Astrocyte of the spinal cord (primary cell): ENCODE results near the gene CENPI.
A peak's percentile ranks its signal among the peaks of the same experiment; 100 is the strongest.

Experiments
- DNase-seq: peaks from one replicate; pipeline ENCODE4 v3.0.0; 2011; ENCODE audit warnings: low read depth, low spot score
- H3K4me3 ChIP-seq: 2 replicates; pipeline ENCODE4 v1.5.1; 2011; ENCODE audit warnings: low read depth, mild to moderate bottlenecking, low read length, moderate library complexity
- in situ Hi-C: cut with HindIII; loops from 2 replicates; pipeline ENCODE4 v1.10.0; 2017; ENCODE audit warnings: low sequenced_read_pairs
- TF ChIP-seq, protein P1 (sequence below): IDR thresholded peaks from 2 replicates; pipeline ENCODE4 v1.5.1; 2012; ENCODE audit warnings: low read depth, mild to moderate bottlenecking, low read length, inconsistent platforms

Gene CENPI

DNA sequence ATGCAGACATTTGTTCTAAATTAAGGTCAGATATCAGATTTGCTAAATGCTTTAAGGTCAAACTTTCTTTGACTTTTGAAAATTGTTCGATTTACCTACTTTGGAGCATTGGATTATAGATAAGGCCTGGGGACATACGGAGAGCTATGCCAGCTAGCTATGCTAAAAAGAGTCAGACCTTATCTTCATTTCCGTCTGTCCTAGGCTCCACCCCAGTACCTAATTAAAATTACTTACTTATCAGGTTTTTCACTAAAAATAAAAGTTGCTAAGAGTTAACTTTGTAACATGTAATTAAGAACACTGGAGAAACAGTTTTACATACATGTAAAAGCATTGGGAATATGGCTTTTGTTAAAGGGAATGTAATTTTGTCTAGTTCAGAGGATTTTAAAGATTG lies 26.4 kb upstream of the CENPI start:
- DNase-seq: no peak
- H3K4me3 ChIP-seq: no peak overlapping the region
- TF ChIP-seq, protein P1, sequence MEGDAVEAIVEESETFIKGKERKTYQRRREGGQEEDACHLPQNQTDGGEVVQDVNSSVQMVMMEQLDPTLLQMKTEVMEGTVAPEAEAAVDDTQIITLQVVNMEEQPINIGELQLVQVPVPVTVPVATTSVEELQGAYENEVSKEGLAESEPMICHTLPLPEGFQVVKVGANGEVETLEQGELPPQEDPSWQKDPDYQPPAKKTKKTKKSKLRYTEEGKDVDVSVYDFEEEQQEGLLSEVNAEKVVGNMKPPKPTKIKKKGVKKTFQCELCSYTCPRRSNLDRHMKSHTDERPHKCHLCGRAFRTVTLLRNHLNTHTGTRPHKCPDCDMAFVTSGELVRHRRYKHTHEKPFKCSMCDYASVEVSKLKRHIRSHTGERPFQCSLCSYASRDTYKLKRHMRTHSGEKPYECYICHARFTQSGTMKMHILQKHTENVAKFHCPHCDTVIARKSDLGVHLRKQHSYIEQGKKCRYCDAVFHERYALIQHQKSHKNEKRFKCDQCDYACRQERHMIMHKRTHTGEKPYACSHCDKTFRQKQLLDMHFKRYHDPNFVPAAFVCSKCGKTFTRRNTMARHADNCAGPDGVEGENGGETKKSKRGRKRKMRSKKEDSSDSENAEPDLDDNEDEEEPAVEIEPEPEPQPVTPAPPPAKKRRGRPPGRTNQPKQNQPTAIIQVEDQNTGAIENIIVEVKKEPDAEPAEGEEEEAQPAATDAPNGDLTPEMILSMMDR: no peak
- in situ Hi-C loops: no loop called here

DNA sequence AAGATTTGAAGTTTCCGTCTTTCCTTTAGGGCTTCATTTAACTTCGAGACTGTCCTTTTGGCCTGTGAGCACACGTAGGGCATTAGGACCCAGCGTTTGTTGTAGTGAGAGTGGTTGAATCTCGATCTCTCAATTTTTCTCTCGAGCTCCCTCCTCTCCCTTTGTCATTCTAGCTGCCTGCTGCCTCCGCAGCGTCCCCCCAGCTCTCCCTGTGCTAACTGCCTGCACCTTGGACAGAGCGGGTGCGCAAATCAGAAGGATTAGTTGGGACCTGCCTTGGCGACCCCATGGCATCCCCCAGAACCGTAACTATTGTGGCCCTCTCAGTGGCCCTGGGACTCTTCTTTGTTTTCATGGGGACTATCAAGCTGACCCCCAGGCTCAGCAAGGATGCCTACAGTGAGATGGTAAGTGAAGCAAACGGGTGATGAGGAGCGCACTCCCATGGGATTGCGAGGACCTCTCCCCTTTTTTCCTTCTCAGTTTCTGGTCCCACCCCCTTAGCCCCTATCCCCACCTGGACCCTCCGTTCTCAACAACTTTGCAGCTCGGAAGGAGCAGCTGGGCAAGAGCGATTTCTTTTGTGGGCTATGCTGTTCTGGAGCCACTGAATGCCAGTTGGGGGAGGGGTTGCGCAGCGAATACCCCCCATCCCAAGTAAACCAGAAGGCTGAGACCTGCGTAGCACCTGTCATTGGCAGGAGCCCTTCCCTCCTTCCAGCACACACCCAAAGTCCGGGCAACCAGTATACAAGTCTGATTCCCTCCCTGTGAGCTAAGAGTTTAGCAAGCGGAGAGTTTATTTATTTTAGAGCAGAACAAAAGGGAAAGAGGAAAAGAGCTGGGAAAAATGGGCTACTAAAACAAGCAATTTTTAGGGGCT lies 19.0 kb upstream of the CENPI start, which contains the start of gene TMEM35A:
Gene TMEM35A, plus strand, starts transcription at position 164 of the 883 bp plus-strand sequence. Its CDS starts 124 bp downstream, at position 288.
- in situ Hi-C loops: no loop called here
- peak within 1 kb of the TSS; percentile 54 for H3K4me3 ChIP-seq
- TF ChIP-seq, protein P1: no peak
- peak; percentile 16 for DNase-seq

DNA sequence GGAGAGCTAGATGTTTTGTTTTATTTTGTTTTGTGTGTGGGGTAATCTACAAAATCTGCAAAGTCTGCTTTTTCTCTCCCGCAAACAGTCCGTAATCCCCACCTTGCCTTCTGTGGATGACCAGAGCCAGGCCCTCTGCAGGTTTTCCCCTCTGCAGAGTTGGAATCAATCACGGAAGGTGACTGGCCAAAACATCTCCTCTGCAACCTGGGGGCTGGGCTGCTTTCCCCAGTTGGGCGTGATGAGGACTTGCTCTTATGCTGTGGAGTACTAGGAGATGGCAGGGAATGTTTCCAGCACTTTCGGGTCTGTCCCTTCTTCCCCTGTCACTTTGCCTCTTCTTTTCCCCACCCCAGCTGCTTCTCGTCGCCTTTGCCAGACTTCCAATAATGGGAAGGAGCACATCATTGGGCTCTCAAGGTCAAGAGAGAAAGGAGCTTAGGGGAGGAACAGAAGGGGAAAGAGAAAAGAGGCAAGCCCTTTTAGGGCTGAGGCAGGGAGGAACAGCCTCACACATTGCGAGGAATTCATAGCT lies 18.2 kb upstream of the CENPI start:
- TF ChIP-seq, protein P1: no peak
- no peak for DNase-seq
- peak overlapping the region; percentile 54 for H3K4me3 ChIP-seq
- in situ Hi-C loops: no loop called here

DNA sequence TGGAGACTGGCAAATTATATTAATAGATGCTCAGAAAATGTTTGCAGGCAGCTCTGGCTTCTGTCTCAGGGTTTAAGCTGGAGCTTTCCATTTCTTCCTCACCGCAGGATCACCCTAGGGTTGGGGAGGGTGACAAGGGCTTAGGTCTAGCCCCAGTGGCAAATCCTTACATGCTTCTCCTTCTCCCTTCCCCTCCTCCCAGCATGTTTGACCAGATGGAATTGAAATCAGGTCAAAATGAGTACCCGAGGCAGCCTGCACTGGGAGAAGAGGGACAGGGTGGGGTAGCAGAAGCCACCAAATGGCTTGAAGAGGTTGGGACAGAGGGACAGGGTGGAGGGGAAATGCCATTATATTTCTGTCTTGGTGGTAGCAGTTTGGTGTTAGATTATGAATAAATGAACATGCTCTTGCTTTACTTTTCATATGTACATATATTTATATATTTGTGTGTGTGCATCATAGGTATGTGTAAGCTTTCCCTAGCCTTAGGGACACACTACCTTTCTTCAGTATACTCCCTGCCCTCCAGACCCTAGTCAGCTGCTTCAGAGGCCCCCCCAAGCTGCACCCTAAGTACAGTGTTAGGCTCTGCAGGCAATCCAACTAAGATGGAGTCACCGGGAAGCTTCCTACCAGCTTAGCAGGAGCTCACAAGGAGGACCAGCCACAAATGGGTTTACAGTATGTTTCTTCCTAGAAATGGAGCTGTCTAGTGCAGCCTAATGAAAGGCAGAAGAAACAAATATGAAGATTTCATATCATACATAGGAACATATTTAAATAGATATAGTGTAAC lies 17.5 kb upstream of the CENPI start:
- in situ Hi-C loops: no loop called here
- no peak for DNase-seq
- TF ChIP-seq, protein P1: no peak
- H3K4me3 ChIP-seq: no peak overlapping the region

DNA sequence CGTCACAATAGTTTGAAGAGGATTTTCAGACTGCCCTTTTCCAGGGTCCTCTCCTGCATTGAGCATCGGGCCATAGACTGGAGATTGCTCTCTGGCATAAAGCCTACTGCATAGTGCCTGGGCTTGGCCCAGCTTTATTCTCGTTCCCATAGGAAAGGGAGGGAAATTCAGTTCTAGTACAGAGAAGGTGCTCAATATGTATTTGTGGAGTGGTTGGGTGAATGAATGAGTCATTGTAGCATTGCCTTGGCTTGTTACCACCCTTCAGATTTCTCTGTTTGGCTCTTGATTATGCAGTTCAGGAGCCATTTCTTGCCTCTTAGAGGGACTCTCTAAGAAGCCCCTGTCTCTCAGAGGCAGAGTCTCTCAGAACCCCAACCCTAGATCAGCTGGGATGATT lies 16.8 kb upstream of the CENPI start:
- TF ChIP-seq, protein P1: no peak
- in situ Hi-C loops: no loop called here
- no peak for DNase-seq
- H3K4me3 ChIP-seq: no peak overlapping the region

DNA sequence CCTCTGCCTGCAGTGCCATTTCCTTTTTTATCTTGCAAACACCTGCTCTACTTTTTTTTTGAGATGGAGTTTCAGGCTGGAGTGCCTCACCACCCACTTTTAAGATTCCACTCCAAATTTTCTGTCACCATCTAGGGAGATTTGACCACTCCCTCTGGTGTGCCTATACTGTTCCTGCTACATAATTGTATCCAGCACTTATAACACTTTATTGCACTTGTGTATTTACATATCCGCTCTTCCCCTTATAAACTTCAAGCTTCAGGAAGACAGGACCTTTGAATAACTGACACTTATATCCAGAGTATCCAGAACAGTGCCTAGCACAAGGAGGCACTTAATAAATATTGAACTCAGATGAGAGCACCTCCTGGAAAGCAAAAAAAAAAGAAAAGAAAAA lies 6.2 kb upstream of the CENPI start:
- in situ Hi-C loops: no loop called here
- H3K4me3 ChIP-seq: no peak overlapping the region
- TF ChIP-seq, protein P1: no peak
- DNase-seq: no peak
